GM19099 (cell line): Measurements from ENCODE around the gene ATP5F1D.

ENCODE experiments used
- POLR2A ChIP-seq: IDR thresholded peaks from 3 replicates; pipeline ENCODE4 v1.6.1; 2011; ENCODE audit warnings: low read depth; ENCODE audit not compliant: insufficient read length; ENCODE audit errors: extremely low read depth

Gene ATP5F1D

DNA sequence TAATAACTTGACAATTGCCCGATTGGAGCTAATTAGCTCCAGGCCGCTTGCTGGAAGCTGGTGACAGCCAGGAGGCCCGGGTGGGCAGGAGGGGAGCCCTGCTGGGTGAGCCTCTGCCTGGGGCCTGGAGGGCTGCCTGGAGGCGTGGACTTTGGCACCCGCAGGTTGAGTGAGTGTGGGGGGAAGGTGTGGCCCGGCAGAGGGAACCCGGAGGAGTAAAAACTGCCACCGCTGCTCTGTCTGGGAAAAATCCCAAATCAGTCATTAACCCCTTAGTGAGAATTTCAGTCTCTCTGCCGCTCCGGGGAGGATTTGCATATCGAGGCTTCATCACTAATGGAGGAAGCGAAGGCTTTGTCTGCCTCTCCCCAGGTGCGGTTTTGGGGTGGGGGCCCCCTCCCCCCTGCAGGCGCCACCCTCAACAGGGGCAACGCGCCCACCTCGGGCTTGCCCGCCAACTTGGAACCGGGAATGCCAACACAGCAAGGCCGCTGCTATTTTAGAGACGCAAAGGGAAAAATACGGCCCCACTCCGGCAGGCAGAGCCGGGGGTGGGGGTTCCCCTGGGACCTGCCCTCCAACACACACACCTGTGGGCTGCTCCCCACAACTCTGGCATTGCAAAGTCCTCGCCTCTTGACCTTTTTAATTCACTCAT is 50.3 kb downstream of the ATP5F1D start:
- no peak for TF ChIP-seq POLR2A

DNA sequence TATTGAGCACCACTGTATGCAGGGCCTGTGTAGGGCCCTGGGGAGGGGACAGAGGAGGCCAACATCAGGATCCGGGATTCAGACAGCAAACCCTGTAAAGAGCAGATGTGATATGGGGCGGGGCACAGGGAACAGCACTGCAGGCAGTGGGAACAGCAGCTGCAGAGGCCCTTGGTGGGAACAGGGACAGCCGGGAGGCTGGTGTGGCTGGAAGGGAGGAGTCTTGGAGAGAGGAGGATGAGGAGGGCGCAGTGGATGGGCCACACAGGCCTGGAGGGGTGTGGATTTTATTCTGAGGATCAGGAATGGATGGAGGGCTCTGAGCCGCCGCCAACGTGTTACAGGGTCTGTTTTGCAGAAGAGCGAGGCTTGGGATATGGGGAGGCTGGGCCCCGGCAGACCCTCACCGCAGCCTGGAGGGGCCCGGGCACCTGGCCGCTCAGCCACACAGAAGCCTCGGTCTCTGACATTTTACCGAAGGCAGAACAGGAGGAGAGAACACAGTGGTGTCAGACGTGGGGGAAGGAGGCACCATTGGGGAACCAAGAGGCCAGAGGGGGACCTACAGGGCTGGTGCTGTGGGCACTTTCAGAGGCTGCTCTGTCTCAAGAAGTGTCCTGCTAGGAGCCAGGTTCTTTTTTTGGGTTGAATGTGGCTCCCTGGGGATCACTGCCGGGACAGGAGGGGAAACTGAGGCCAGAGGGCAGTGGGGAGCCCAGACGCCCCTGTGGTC is 51.0 kb downstream of the ATP5F1D start:
- no peak for TF ChIP-seq POLR2A

DNA sequence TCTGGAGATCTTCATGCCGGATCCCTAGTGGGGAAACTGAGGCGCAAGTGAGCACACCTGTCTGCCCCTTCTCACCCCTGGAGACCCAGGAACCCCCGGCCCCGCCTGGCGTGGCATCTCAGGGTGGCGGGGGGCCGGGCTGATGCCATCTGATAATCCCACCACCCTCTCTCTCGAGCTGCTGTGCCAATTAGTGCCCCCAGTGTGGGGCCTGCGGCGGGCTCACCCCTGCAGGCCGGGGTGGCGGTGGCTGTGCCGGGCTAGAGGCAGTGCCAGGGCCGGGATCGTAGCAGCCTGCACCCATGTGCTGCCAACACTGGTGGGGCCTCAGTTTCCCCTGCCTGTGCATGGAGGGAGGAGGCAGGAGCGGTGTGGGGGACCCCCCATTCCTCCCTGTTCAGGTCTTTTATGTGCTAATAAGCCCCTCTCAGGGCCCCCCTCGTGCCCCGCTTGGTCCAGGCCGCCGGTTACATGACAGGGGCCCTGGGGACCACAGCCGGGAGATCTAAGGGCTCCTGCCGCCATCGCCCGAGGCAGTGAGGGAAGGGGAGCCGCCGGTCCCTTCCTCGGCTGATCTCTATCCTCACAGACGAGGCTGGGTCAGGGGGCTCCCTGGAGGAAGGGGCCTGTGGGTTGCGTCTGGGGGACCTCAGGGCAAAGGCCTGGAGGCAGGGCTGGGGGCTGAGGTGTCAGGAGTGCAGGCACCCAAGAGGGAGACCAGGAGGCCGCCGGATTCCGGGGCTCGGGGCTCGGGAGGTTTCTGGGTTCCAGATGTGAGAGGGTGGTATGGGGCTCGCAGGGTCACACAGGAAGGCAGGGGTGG is 52.4 kb downstream of the ATP5F1D start:
- TF ChIP-seq POLR2A: no peak
